Calu3 (cell line): Measurements from ENCODE around the gene OPALIN. TPM values are rescaled to one million over a fixed set of nuclear protein-coding genes. Genes with fewer than 3 reads are reported as not detected.

Experiments
- BruUV-seq: library from RNA; stranded (reverse); fragments of 400-500 nt; replicated peaks from 2 replicates; lab custom pipeline; 2021; lab: Mats Ljungman, UMichigan
- CTCF ChIA-PET: fragments of 300-600 bp; sonication (Branson Sonifier 250); formaldehyde crosslinking; loops from one replicate; lab custom pipeline; 2022; ENCODE audit warnings: antibody characterized with exemption; lab: Charles Lee
- DNase-seq: peaks from one replicate; pipeline ENCODE4 v3.0.0; 2022
- H3K27ac Mint-ChIP-seq: one replicate; pipeline ENCODE4 v1.8.0; 2022; ENCODE audit warnings: mixed read lengths; ENCODE audit not compliant: unreplicated experiment
- H3K27me3 Mint-ChIP-seq: one replicate; pipeline ENCODE4 v1.8.0; 2022; ENCODE audit warnings: mixed read lengths; ENCODE audit not compliant: unreplicated experiment
- H3K36me3 Mint-ChIP-seq: one replicate; pipeline ENCODE4 v1.8.0; 2022; ENCODE audit warnings: mild to moderate bottlenecking, moderate library complexity, mixed read lengths; ENCODE audit not compliant: insufficient read depth, unreplicated experiment
- H3K4me1 Mint-ChIP-seq: one replicate; pipeline ENCODE4 v1.8.0; 2022; ENCODE audit warnings: mild to moderate bottlenecking, low read depth, mixed read lengths; ENCODE audit not compliant: unreplicated experiment
- H3K4me3 Mint-ChIP-seq: one replicate; pipeline ENCODE4 v1.8.0; 2022; ENCODE audit warnings: mild to moderate bottlenecking, low read depth, moderate library complexity, mixed read lengths; ENCODE audit not compliant: unreplicated experiment
- H3K9me3 Mint-ChIP-seq: one replicate; pipeline ENCODE4 v1.8.0; 2022; ENCODE audit warnings: low read depth, mixed read lengths; ENCODE audit not compliant: unreplicated experiment
- intact Hi-C: fragments of 100-400 bp; cut with micrococcal nuclease; formaldehyde crosslinking; loops from one replicate; pipeline ENCODE4 v1.10.0; 2022; ENCODE audit not compliant: unreplicated experiment
- total RNA-seq: library from RNA; stranded (reverse); gene quantifications from 2 replicates; pipeline ENCODE4 v1.2.3, GENCODE V29; 2022
- TF ChIP-seq, protein P1 (sequence below): fragments of 200-600 bp; IDR thresholded peaks from one replicate; pipeline ENCODE4 v1.8.0; 2022; ENCODE audit warnings: antibody characterized with exemption; ENCODE audit not compliant: unreplicated experiment

OPALIN gene
- total RNA-seq, 1 experiment from 2014 or later, result not detected

DNA sequence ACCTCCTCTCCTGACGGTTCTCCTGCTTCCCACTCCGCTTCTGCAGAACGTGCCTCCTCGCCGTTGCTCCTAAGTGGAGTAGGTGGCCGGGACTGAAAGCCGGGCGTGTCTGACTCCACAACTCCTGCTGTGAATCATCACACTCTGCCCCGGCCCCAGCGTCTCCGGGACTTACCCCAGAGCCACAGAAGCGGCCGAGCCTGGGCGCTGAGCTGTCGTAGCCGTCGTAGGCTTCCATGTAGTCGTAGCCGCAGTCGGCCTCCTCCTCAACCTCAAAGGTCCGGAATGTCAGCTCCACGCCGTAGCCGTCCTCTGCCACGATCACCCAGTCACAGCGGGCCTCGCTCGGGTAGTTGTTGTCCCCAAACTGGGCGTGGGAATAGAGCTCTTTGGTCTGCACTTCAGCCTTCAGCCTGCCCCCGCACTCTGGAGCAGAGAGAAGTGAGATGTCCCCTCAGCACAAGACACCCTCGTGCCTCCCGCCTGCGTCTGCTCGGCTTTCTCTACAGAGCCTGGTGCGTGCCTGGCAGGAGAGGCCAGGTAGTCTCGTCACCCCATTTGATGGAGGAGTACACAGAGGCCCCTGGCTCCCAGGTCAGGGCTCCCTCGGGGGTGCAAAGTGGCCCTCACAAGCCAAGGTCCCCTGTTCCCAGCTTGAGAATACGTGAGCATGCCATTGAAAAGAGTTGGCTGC, 11.2 kb upstream of the OPALIN start:
- Mint-ChIP-seq H3K9me3 (no peaks in the 10 kb centered on the region), H3K4me3 (peak overlapping the region; percentile 64), H3K27me3 (no peaks in the 10 kb centered on the region), H3K27ac (no peak overlapping the region), H3K36me3 (peaks cover 5% of the 10 kb centered on the region), H3K4me1 (peaks cover 2% of the 10 kb centered on the region)
- TF ChIP-seq, protein P1, sequence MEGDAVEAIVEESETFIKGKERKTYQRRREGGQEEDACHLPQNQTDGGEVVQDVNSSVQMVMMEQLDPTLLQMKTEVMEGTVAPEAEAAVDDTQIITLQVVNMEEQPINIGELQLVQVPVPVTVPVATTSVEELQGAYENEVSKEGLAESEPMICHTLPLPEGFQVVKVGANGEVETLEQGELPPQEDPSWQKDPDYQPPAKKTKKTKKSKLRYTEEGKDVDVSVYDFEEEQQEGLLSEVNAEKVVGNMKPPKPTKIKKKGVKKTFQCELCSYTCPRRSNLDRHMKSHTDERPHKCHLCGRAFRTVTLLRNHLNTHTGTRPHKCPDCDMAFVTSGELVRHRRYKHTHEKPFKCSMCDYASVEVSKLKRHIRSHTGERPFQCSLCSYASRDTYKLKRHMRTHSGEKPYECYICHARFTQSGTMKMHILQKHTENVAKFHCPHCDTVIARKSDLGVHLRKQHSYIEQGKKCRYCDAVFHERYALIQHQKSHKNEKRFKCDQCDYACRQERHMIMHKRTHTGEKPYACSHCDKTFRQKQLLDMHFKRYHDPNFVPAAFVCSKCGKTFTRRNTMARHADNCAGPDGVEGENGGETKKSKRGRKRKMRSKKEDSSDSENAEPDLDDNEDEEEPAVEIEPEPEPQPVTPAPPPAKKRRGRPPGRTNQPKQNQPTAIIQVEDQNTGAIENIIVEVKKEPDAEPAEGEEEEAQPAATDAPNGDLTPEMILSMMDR, result no peak
- no TSS peak for BruUV-seq
- intact Hi-C loops, result loop anchor here (10.0 kb wide), 1 partner anchor 465 kb away; the partner anchor contains the start of gene LCOR
- CTCF ChIA-PET, result interaction anchor here (1.0 to 1.5 kb wide), 5 partner anchors 9 to 143 kb away, joined by 3 to 7 read pairs (median 4); no protein-coding TSS in a partner anchor
- peak; percentile 60 for DNase-seq

- BruUV-seq, result no TSS peak
- TF ChIP-seq, protein P1, result no peak
- CTCF ChIA-PET, result no interaction called here
Measured at GRCh38 chr10:96368971-96369370, 10.2 kb upstream of the OPALIN start.

DNA sequence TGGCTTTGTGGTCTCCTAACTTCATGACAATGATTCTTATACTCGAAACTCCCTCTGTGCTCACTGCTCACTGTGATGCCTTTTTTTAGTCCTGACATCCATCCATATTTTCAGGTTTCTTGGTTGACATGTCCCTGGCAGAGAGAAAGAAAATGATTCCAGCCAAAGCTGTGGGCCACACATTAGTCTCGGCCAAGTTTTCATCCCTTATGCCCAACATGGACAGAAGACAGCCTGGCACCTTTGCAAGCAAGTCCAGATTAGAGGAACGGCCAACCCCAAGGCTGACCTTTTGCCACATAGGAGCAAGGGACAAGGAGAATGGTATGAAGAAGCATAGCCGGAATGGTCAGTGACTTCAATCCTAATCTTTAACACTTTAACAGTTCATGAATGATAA, 8.7 kb upstream of the OPALIN start:
- TF ChIP-seq, protein P1, result no peak
- Mint-ChIP-seq H3K4me1 (no peaks in the 10 kb centered on the region), H3K27me3 (peaks cover 16% of the 10 kb centered on the region), H3K27ac (no peak overlapping the region), H3K4me3 (no peak overlapping the region), H3K9me3 (no peaks in the 10 kb centered on the region), H3K36me3 (peaks cover 5% of the 10 kb centered on the region)
- DNase-seq, result no peak
- intact Hi-C loops, result no loop called here
- no TSS peak for BruUV-seq
- CTCF ChIA-PET, result interaction anchor here (0.6 kb wide), 2 partner anchors 48 to 64 kb away, joined by 3 read pairs; no protein-coding TSS in a partner anchor

More at GRCh38 chr10:96368971-96369370, 10.2 kb upstream of the OPALIN start:
- Mint-ChIP-seq H3K4me1 (no peaks in the 10 kb centered on the region), H3K27ac (no peak overlapping the region), H3K27me3 (peaks cover 1% of the 10 kb centered on the region), H3K9me3 (no peaks in the 10 kb centered on the region), H3K36me3 (peaks cover 5% of the 10 kb centered on the region), H3K4me3 (no peak overlapping the region)
- DNase-seq, result no peak
- intact Hi-C loops, result no loop called here

GRCh38 chr10:96366508-96366907, 7.7 kb upstream of the OPALIN start:
- DNase-seq, result no peak
- H3K27ac Mint-ChIP-seq, result no peak overlapping the region
- peaks cover 17% of the 10 kb centered on the region for H3K27me3 Mint-ChIP-seq
- BruUV-seq, result no TSS peak
- intact Hi-C loops, result no loop called here
- CTCF ChIA-PET, result interaction anchor here (1.3 kb wide), 1 partner anchor 9 kb away, joined by 5 read pairs; no protein-coding TSS in a partner anchor
- no peaks in the 10 kb centered on the region for H3K9me3 Mint-ChIP-seq
- no peak overlapping the region for H3K4me3 Mint-ChIP-seq
- no peaks in the 10 kb centered on the region for H3K4me1 Mint-ChIP-seq
- TF ChIP-seq, protein P1, result no peak
- peaks cover 5% of the 10 kb centered on the region for H3K36me3 Mint-ChIP-seq
